GM10266 (cell line): Measurements from ENCODE around the gene TMEM221.

Experiments
- DNase-seq: peaks from one replicate; pipeline ENCODE4 v3.0.0; 2012; ENCODE audit errors: extremely low spot score
- CTCF ChIP-seq: IDR thresholded peaks from 2 replicates; pipeline ENCODE4 v1.5.1; 2012; ENCODE audit warnings: mild to moderate bottlenecking, low read depth; ENCODE audit not compliant: control insufficient read depth, insufficient read depth; ENCODE audit errors: missing control alignments

Gene TMEM221

GRCh38 chr19:17436094-17436873 is 12.2 kb downstream of the TMEM221 start:
- TF ChIP-seq CTCF: no peak
- DNase-seq: no peak

GRCh38 chr19:17435218-17435617 is 13.2 kb downstream of the TMEM221 start:
- no peak for DNase-seq
- no peak for TF ChIP-seq CTCF

- DNase-seq: no peak
- TF ChIP-seq CTCF: no peak
These were observed 17.1 kb downstream of the TMEM221 start for GRCh38 chr19:17431417-17431816.

GRCh38 chr19:17429641-17430113 is 18.8 kb downstream of the TMEM221 start:
- DNase-seq: no peak
- no peak for TF ChIP-seq CTCF

GRCh38 chr19:17424743-17425365 is 23.6 kb downstream of the TMEM221 start:
- TF ChIP-seq CTCF: peak; percentile 63
- DNase-seq: peak; percentile 65

- DNase-seq: no peak
These were observed 24.8 kb downstream of the TMEM221 start for GRCh38 chr19:17423429-17424208.

More at GRCh38 chr19:17423429-17424208, 24.8 kb downstream of the TMEM221 start:
- no peak for TF ChIP-seq CTCF
